Measurements from ENCODE around the gene HES7. TPM values are rescaled to one million over a fixed set of nuclear protein-coding genes. Genes with fewer than 3 reads are reported as not detected.

HES7 gene
- total RNA-seq, 2 experiments from 2014 or later: 0.52 to 0.53 TPM

- no peak overlapping the region for H3K4me3 ChIP-seq (ENCODE audit: low read length)
- H3K4me1 ChIP-seq (ENCODE audit: insufficient read depth, low read length): no peaks in the 10 kb centered on the region
- Mint-ChIP-seq H3K27me3 (no peaks in the 10 kb centered on the region), H3K4me3 (no peak overlapping the region), H3K9me3 (no peaks in the 10 kb centered on the region), H3K36me3 (ENCODE audit: low read depth) (no peaks in the 10 kb centered on the region), H3K4me1 (ENCODE audit: low read depth) (no peaks in the 10 kb centered on the region), H3K27ac (no peak overlapping the region)
- ATAC-seq (ENCODE audit: poor library complexity): no peak
- H3K27ac ChIP-seq (ENCODE audit: low read depth in 1 of 2, low read length in 2 of 2): no peak overlapping the region
- H3K9me3 ChIP-seq (ENCODE audit: control insufficient read depth in 1 of 2, insufficient read depth in 1 of 2, low read length in 2 of 2): no peaks in the 10 kb centered on the region
- no peak for DNase-seq
- ChIA-PET POLR2A (no interaction called here), CTCF (interaction anchor here (0.6 to 2.2 kb wide), 5 partner anchors 9 to 189 kb away, joined by 3 to 6 read pairs (median 3); no protein-coding TSS in a partner anchor)
- no peaks in the 10 kb centered on the region for H3K36me3 ChIP-seq (ENCODE audit: insufficient read depth, low read length)
- no peak for TF ChIP-seq CTCF (IDR thresholded peaks at IDR 0.05)
- intact Hi-C loops (cut with DNase I, micrococcal nuclease): no loop called here
- H3K27me3 ChIP-seq (ENCODE audit: control insufficient read depth in 1 of 2, insufficient read depth in 2 of 2, low read length in 2 of 2): no peaks in the 10 kb centered on the region
Observed at GRCh38 chr17:8101721-8102120, 22.2 kb downstream of the HES7 start.

DNA sequence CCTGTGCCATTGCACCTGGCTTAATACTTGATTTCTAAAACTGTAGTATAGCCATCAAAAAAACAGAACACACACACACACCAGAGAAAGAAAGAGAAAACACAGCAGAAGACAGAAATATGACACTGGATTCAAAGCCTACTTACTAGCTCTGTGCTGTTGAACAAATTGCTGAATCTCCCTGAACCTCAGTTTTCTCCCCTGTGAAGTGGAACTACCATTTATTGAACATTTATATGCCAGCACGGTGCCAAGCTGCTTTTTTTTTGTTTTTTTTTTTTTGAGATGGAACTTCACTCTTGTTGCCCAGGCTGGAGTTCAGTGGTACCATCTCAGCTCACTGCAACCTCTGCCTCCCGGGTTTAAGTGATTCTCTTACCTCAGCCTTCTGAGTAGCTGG, 23.1 kb downstream of the HES7 start:
- ChIA-PET POLR2A (interaction anchor here (1.4 kb wide), 1 partner anchor 9 kb away, joined by 6 read pairs; no protein-coding TSS in a partner anchor), CTCF (interaction anchor here (0.9 to 2.2 kb wide), 2 partner anchors 10 to 21 kb away, joined by 3 to 6 read pairs; no protein-coding TSS in a partner anchor)
- Histone ChIP-seq H3K4me3 (ENCODE audit: low read length) (no peak overlapping the region), H3K4me1 (ENCODE audit: insufficient read depth, low read length) (no peaks in the 10 kb centered on the region), H3K36me3 (ENCODE audit: insufficient read depth, low read length) (no peaks in the 10 kb centered on the region), H3K27ac (ENCODE audit: low read depth in 1 of 2, low read length in 2 of 2) (no peak overlapping the region), H3K27me3 (ENCODE audit: control insufficient read depth in 1 of 2, insufficient read depth in 2 of 2, low read length in 2 of 2) (no peaks in the 10 kb centered on the region), H3K9me3 (ENCODE audit: control insufficient read depth in 1 of 2, insufficient read depth in 1 of 2, low read length in 2 of 2) (no peaks in the 10 kb centered on the region)
- H3K9me3 Mint-ChIP-seq: no peaks in the 10 kb centered on the region
- ATAC-seq (ENCODE audit: poor library complexity): no peak
- DNase-seq: no peak
- H3K4me1 Mint-ChIP-seq (ENCODE audit: low read depth): no peaks in the 10 kb centered on the region
- TF ChIP-seq CTCF (IDR thresholded peaks at IDR 0.05): no peak
- intact Hi-C loops (cut with DNase I, micrococcal nuclease): no loop called here
- no peak overlapping the region for H3K27ac Mint-ChIP-seq
- H3K36me3 Mint-ChIP-seq (ENCODE audit: low read depth): no peaks in the 10 kb centered on the region
- H3K27me3 Mint-ChIP-seq: no peaks in the 10 kb centered on the region
- H3K4me3 Mint-ChIP-seq: no peak overlapping the region

- no peaks in the 10 kb centered on the region for H3K36me3 Mint-ChIP-seq (ENCODE audit: low read depth)
- no peaks in the 10 kb centered on the region for H3K9me3 ChIP-seq (ENCODE audit: control insufficient read depth in 1 of 2, insufficient read depth in 1 of 2, low read length in 2 of 2)
- no peaks in the 10 kb centered on the region for H3K9me3 Mint-ChIP-seq
- no peaks in the 10 kb centered on the region for H3K4me1 ChIP-seq (ENCODE audit: insufficient read depth, low read length)
- no peak overlapping the region for H3K27ac Mint-ChIP-seq
- no peak for TF ChIP-seq CTCF (IDR thresholded peaks at IDR 0.05)
- CTCF ChIA-PET: interaction anchor here (1.0 to 2.2 kb wide), 2 partner anchors 10 to 27 kb away, joined by 3 to 6 read pairs; no protein-coding TSS in a partner anchor
- intact Hi-C loops (cut with DNase I, micrococcal nuclease): no loop called here
- no peak overlapping the region for H3K27ac ChIP-seq (ENCODE audit: low read depth in 1 of 2, low read length in 2 of 2)
- H3K36me3 ChIP-seq (ENCODE audit: insufficient read depth, low read length): no peaks in the 10 kb centered on the region
- H3K27me3 Mint-ChIP-seq: no peaks in the 10 kb centered on the region
- no peak for ATAC-seq (ENCODE audit: poor library complexity)
- H3K4me3 Mint-ChIP-seq: no peak overlapping the region
- no peaks in the 10 kb centered on the region for H3K27me3 ChIP-seq (ENCODE audit: control insufficient read depth in 1 of 2, insufficient read depth in 2 of 2, low read length in 2 of 2)
- peaks cover 3% of the 10 kb centered on the region for H3K4me1 Mint-ChIP-seq (ENCODE audit: low read depth)
- no peak for DNase-seq
- POLR2A ChIA-PET: interaction anchor here (1.4 kb wide), 1 partner anchor 10 kb away, joined by 6 read pairs; no protein-coding TSS in a partner anchor
- no peak overlapping the region for H3K4me3 ChIP-seq (ENCODE audit: low read length)
Observed at GRCh38 chr17:8100111-8100510, 23.8 kb downstream of the HES7 start.

All from CD4-positive, alpha-beta T cell (primary cell).